Hematopoietic multipotent progenitor cell treated with erythropoietin and hydrocortisone succinate and interleukin-3 and kit ligand, for 17 days (in vitro differentiated cells): ENCODE data around the gene MAPK1IP1L.
"Not testable (repeated sequence)": the region's sequence is repeated elsewhere in the genome, so short reads cannot be mapped to it uniquely, and the experiment has no call there.

Source experiments
- DNase-seq: peaks from one replicate; pipeline ENCODE4 v3.0.0-alpha.2; 2015; ENCODE audit warnings: low spot score

The MAPK1IP1L gene

GRCh38 chr14:55051423-55052268 lies at the start of gene MAPK1IP1L:
Gene MAPK1IP1L, plus strand, starts transcription at chr14:55051647. Its CDS starts 10,037 bp downstream, at chr14:55061684.
- peak; percentile 92 for DNase-seq

- DNase-seq, result no peak
Observed at GRCh38 chr14:55005071-55005470, 46.4 kb upstream of the MAPK1IP1L start.

GRCh38 chr14:55015006-55015405 lies 36.4 kb upstream of the MAPK1IP1L start:
- DNase-seq, result no peak

GRCh38 chr14:55019968-55020554 lies 31.4 kb upstream of the MAPK1IP1L start:
- DNase-seq, result no peak

GRCh38 chr14:55024365-55024764 lies 27.1 kb upstream of the MAPK1IP1L start:
- not testable (repeated sequence) for DNase-seq

GRCh38 chr14:55025948-55026347 lies 25.5 kb upstream of the MAPK1IP1L start:
- DNase-seq, result no peak

- DNase-seq, result no peak
Observed at GRCh38 chr14:55026441-55026792, 25.0 kb upstream of the MAPK1IP1L start.

- DNase-seq, result peak; percentile 92
Observed at GRCh38 chr14:55026793-55027561, 24.5 kb upstream of the MAPK1IP1L start, which contains the start of the genes SOCS4 and WDHD1. Gene SOCS4, plus strand, starts transcription at chr14:55027236. Its CDS starts 15,806 bp downstream, at chr14:55043042. Gene WDHD1, minus strand, starts transcription at chr14:55027099. Its CDS starts 312 bp downstream, at chr14:55026787.

- DNase-seq, result no peak
Observed at GRCh38 chr14:55028066-55028465, 23.4 kb upstream of the MAPK1IP1L start.

- no peak for DNase-seq
Observed at GRCh38 chr14:55028476-55028875, 23.0 kb upstream of the MAPK1IP1L start.

- DNase-seq, result no peak
Observed at GRCh38 chr14:55031190-55031589, 20.3 kb upstream of the MAPK1IP1L start.

- DNase-seq, result not testable (repeated sequence)
Observed at GRCh38 chr14:55037995-55038394, 13.5 kb upstream of the MAPK1IP1L start.

- DNase-seq, result no peak
Observed at GRCh38 chr14:55038708-55039107, 12.7 kb upstream of the MAPK1IP1L start.

- no peak for DNase-seq
Observed at GRCh38 chr14:55043528-55043927, 7.9 kb upstream of the MAPK1IP1L start.

GRCh38 chr14:55045087-55045486 lies 6.4 kb upstream of the MAPK1IP1L start:
- no peak for DNase-seq

GRCh38 chr14:55047301-55048053 lies 4.0 kb upstream of the MAPK1IP1L start:
- no peak for DNase-seq

- no peak for DNase-seq
Observed at GRCh38 chr14:55048900-55049436, 2.5 kb upstream of the MAPK1IP1L start.

- no peak for DNase-seq
Observed at GRCh38 chr14:55051165-55051422, 353 bp upstream of the MAPK1IP1L start.

GRCh38 chr14:55052269-55052930 lies 953 bp downstream of the MAPK1IP1L start:
- no peak for DNase-seq

- no peak for DNase-seq
Observed at GRCh38 chr14:55053018-55053417, 1.6 kb downstream of the MAPK1IP1L start.

GRCh38 chr14:55053500-55053899 lies 2.1 kb downstream of the MAPK1IP1L start:
- DNase-seq, result no peak
